HUES48 (cell line): ENCODE results near the gene SLC7A4.
"Not testable (repeated sequence)": the region's sequence is repeated elsewhere in the genome, so short reads cannot be mapped to it uniquely, and the experiment has no call there.

ENCODE experiments used
- H3K27ac ChIP-seq: one replicate; pipeline ENCODE4 v1.7.0; 2013; ENCODE audit warnings: low read depth, low read length, inconsistent platforms
- H3K27me3 ChIP-seq: 2 replicates; pipeline ENCODE4 v1.6.1; 2013; ENCODE audit warnings: mild to moderate bottlenecking, low read length; ENCODE audit not compliant: control insufficient read depth, insufficient read depth
- H3K36me3 ChIP-seq: 2 replicates; pipeline ENCODE4 v1.6.1; 2013; ENCODE audit warnings: low read length; ENCODE audit not compliant: control insufficient read depth, insufficient read depth
- H3K4me1 ChIP-seq: 2 replicates; pipeline ENCODE4 v1.6.1; 2013; ENCODE audit warnings: mild to moderate bottlenecking, low read length; ENCODE audit not compliant: control insufficient read depth, insufficient read depth
- H3K4me3 ChIP-seq: 2 replicates; pipeline ENCODE4 v1.5.1; 2013; ENCODE audit warnings: mild to moderate bottlenecking, low read depth, low read length
- H3K9ac ChIP-seq: 2 replicates; pipeline ENCODE4 v1.6.1; 2013; ENCODE audit warnings: mild to moderate bottlenecking, low read depth, low read length, moderate library complexity
- H3K9me3 ChIP-seq: 2 replicates; pipeline ENCODE4 v1.6.1; 2013; ENCODE audit warnings: low read length; ENCODE audit not compliant: control insufficient read depth, insufficient read depth

SLC7A4 gene

DNA sequence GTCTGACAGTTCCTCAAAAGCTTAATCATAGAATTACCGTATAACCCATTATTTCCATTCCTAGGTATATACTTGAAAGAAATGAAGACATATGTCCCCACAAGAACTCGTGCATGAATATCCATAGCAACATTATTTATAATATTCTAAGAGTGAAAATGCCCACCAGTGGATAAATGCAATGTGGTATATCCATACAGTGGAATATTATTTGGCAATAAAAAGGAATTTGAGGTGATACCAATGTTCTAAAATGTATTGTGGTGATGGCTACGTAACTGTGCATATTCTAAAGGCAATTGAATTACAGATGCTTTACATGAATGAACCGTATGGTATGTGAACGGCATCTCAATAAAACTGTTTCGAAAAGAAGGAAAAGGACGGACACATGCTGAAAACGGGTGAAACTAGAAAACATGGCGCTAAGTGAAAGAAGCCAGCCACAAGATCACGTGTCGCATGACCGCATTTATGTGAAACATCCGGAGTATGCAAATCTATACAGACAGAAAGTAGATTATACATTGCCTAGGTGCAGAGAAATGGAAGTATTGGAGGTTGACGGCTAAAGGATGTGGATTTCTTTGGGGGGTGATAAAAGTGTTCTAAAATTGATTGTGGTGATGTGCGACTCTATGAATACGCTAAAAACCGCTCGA is 29.4 kb upstream of the SLC7A4 start:
- H3K4me1 ChIP-seq, H3K27ac ChIP-seq, H3K36me3 ChIP-seq, H3K27me3 ChIP-seq, H3K9ac ChIP-seq, H3K9me3 ChIP-seq, H3K4me3 ChIP-seq: not testable (repeated sequence)

DNA sequence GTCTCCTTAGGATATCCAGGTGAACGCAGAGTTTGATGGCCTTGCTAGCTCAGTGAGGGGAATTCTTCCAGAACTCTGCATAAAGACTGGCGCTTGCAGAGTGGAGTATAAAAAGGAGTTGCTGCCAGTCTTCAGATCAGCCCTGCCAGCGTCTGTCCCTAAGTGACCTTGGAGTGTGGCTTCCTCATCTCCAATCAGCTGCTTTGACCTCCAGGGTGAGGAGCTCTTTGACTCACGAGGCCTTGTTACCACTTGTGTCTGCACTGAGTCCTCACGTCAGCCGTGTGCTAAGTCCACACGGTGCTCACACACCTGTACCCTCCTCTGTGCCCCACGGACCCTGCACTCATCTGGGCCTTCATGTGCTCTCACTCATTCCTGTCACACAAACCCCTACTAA is 28.0 kb upstream of the SLC7A4 start:
- H3K27me3 ChIP-seq, H3K36me3 ChIP-seq, H3K27ac ChIP-seq, H3K4me1 ChIP-seq, H3K4me3 ChIP-seq, H3K9me3 ChIP-seq, H3K9ac ChIP-seq: not testable (repeated sequence)

DNA sequence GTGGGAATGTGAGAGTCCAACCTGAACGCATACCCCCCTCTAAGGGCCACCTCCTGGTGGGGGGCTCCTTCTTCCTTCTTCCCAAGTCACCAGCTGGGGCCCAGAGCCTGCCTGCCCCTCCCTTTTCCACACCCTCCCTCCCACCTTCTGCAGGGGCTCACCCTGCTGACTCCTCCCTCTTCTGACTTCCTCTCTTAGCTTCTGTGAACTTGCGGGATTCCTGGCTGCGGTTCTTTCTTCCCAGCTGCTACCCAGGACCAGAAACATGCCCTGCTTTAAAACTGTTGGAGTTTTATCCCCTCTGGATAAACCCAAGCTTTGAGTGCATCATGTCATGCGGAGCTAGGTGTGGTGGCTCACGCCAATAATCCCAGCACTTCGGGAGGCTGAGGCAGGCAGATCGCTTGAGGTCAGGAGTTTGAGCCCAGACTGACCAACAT is 23.5 kb upstream of the SLC7A4 start:
- H3K4me1 ChIP-seq = peaks cover 9% of the 10 kb centered on the region
- H3K27me3 ChIP-seq = no peaks in the 10 kb centered on the region
- H3K27ac ChIP-seq = no peak overlapping the region
- H3K9me3 ChIP-seq = no peaks in the 10 kb centered on the region
- no peak overlapping the region for H3K9ac ChIP-seq
- no peak overlapping the region for H3K4me3 ChIP-seq
- H3K36me3 ChIP-seq = no peaks in the 10 kb centered on the region

DNA sequence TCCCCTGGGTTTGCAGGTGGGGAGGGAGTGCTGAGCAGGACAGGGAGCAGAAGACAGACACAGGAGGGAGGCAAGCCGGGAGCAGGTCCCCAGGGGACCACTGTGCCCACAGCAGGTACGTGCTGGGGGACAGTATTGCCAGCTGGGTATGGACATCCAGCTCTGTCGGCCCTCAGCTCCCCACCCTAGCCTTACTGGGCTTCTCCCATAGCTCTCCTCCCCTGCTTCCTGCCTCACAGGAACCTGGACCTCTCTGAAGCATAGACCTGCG is 23.1 kb upstream of the SLC7A4 start:
- Histone ChIP-seq H3K9me3 (no peaks in the 10 kb centered on the region), H3K27ac (no peak overlapping the region), H3K4me3 (no peak overlapping the region), H3K9ac (no peak overlapping the region), H3K36me3 (no peaks in the 10 kb centered on the region), H3K27me3 (no peaks in the 10 kb centered on the region), H3K4me1 (peaks cover 9% of the 10 kb centered on the region)

DNA sequence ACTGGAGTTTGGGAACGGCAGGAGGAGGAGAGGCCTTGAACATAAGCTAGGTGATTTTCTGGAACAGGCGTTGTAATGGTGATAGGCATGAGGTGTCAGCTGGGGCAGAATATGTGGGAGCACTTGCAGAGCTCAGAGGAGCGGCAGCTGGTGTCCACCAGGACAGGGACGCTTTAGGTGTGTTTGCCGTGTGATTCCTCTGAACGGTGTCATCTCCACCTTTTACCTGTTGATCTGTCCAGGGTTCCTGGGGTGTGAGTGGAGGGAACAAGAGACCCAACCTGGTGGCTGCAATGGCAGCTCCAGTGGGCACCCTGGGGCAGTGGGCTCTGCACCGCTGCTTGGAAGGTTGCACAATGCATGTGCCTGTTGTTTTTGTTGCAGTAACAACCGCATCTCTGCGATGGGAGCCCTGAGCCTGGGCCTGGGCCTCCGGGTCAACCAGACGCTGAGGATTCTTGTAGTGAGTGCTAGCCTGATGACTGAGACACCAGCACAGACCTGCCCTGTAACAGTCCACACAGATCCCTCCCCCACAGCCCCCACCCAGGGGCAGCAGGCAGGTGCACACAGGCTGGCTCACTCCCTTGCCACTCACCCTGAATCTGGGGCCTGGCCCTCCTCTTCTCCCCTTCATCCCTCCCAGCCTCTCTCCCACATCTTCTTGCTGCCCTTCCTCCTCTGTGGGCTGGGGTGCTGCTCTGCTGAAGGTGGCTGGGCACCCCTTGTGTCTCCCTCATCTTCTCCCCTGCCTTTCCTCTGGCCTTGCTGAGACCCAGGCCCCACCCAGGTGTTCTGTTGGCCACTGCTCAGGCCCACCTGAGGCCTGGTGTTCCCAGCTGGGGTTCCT is 22.6 kb upstream of the SLC7A4 start:
- no peak overlapping the region for H3K4me3 ChIP-seq
- no peak overlapping the region for H3K9ac ChIP-seq
- H3K27me3 ChIP-seq = no peaks in the 10 kb centered on the region
- H3K27ac ChIP-seq = no peak overlapping the region
- peaks cover 9% of the 10 kb centered on the region for H3K4me1 ChIP-seq
- no peaks in the 10 kb centered on the region for H3K9me3 ChIP-seq
- no peaks in the 10 kb centered on the region for H3K36me3 ChIP-seq

DNA sequence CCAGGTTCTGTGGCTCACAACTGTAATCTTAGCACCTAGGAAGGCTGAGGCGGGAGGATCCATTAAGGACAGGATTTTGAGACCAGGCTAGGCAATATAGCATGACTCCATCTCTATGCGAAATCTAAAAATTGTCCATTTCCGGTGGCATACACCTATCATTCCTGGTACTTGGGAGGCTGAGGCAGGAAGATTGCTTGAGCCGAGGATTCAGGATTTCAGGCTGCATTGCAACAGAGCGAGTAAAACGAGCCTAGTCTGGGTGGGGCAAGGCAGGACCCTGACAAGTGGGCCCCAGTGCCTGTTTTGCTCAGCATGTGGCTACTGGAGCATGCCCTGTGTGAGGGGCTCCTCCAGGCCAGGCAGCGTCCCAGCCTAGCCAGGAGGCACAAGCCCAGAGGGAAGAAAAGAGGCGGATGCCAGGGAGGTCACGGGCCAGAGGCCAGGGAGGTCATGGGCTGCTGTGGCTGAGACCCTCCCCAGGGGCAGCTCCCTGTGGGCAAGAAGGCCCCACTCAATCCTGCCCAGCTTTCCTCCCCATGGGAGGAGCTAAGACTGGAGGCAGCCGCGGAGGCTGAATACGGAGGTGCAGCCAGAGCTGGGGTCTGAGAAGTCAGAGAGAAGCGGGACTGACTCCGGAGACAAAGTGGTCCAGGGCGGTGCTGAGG is 21.8 kb upstream of the SLC7A4 start:
- Histone ChIP-seq H3K27me3 (no peaks in the 10 kb centered on the region), H3K9ac (no peak overlapping the region), H3K36me3 (no peaks in the 10 kb centered on the region)

DNA sequence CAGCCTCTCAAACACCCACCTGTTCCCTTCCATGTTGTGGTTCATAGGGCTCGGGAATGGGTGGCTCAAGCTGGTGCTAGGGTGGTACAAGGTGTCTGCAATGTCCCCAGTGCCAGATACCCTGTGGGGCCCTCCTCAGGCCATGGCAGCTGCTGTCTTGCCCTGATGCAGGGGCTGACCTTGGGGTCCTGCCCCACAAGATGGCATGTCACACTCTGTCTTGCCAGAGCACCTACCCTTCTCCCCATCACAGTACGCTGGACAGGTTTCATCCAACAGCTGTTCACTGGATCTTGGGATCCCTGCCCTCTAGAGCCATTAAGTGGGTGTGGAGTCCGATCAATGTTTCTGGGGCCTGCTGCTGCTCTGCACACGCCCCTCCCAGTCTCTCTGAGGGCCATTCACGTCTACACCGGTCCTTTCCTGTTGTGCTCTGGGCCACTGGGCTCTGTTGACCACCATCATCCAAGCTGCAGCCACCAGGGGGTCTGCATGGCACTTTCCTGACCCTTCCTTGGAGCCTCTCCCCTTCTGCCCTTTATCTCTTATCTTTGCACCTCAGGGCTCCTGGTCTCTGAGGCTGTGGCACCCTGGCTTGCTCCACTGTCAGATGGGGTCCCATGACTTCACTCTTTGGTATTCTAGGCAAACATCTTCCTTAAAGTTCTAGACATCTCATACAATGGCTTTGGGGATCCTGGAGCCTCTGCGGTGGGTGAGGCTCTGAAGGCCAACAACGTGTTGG is 20.5 kb upstream of the SLC7A4 start:
- Histone ChIP-seq H3K4me3 (no peak overlapping the region), H3K27ac (no peak overlapping the region), H3K4me1 (peaks cover 9% of the 10 kb centered on the region), H3K27me3 (no peaks in the 10 kb centered on the region), H3K9me3 (no peaks in the 10 kb centered on the region), H3K36me3 (no peaks in the 10 kb centered on the region), H3K9ac (no peak overlapping the region)

More for the DNA sequence above, 21.8 kb upstream of the SLC7A4 start:
- Histone ChIP-seq H3K4me3 (no peak overlapping the region), H3K4me1 (peaks cover 9% of the 10 kb centered on the region), H3K9me3 (no peaks in the 10 kb centered on the region), H3K27ac (no peak overlapping the region)

DNA sequence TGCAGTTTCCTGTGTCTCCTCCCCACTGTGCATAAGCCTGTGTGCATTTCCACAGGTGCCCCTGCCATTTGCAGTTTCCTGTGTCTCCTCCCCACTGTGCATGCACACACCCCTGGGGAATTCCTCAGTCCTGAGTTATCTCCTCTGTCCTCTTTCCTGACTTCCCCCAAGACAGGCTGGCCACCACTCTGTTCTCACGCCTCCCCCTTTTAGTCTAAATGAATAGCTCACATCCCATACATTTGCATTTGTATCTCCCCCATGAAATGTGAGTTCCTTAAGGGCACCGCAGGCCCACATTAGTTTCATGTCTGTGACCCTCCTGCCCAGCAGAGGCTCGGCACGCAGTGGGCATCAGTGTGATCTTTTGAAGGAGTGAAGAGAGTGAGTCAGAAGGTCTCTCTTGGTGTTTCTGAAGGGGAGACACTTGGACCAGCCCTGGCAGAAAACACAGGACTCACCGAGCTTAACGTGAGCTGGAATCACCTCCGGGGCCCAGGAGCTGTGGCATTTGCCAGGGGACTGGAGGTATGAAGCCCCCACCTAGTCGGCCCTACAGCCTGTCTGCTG is 19.6 kb upstream of the SLC7A4 start:
- H3K4me1 ChIP-seq = peaks cover 9% of the 10 kb centered on the region
- H3K36me3 ChIP-seq = no peaks in the 10 kb centered on the region
- H3K9ac ChIP-seq = no peak overlapping the region
- no peaks in the 10 kb centered on the region for H3K9me3 ChIP-seq
- no peaks in the 10 kb centered on the region for H3K27me3 ChIP-seq
- H3K27ac ChIP-seq = peak overlapping the region; percentile 38
- H3K4me3 ChIP-seq = no peak overlapping the region

DNA sequence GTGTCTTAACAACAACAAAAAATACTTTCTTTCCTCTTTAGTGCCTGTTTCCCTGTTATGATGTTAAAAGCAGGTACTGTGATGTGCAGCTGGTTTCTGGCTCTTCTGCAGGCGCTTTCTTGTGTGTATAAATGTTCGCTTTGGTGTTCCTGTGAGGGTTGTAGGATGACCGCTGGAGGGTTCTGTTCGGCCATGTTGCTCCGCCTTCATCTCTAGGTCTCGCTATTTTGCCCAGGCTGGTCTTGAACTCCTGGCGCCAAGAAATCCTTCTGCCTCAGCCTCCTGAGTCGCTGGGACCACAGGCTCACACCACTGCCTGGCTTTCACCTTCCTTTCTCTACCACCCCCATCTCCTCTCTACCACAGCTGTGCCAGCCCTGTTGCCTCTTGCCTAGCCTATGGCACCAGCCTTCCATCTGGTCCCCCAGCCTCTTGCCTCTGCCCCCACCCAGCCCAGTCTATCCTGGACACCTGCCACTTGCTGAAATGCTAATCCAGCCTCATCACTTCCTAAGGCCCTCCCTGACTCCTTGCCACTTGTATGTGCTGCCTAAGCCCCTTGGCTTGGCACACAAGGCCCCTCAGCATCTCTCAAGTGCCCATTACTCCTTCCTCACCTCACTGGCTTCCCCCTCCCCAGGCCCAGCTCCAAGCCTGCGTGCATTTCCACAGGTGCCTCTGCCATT is 18.9 kb upstream of the SLC7A4 start:
- no peak overlapping the region for H3K4me3 ChIP-seq
- no peaks in the 10 kb centered on the region for H3K27me3 ChIP-seq
- H3K9ac ChIP-seq = no peak overlapping the region
- H3K4me1 ChIP-seq = peaks cover 9% of the 10 kb centered on the region
- peak overlapping the region; percentile 21 for H3K27ac ChIP-seq
- no peaks in the 10 kb centered on the region for H3K9me3 ChIP-seq
- no peaks in the 10 kb centered on the region for H3K36me3 ChIP-seq

DNA sequence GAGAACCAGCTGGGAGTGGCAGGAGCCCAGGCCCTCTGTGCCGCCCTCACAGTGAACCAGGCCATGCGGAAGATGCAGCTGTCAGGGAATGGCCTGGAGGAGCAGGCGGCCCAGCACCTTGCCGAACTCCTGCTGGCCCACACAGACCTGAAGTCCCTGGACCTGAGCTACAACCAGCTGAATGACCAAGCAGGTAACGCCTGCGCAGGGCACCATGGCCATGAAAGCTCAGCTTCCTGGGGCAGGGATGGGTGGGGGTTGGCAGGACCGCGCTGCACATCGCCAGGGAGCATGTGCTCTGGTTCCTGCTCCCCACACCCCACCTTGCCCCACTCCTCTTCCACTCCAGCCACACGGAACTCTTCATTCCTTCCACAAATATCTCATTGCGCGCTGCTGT is 16.6 kb upstream of the SLC7A4 start:
- H3K9me3 ChIP-seq, H3K9ac ChIP-seq, H3K27ac ChIP-seq, H3K36me3 ChIP-seq, H3K27me3 ChIP-seq, H3K4me3 ChIP-seq, H3K4me1 ChIP-seq: not testable (repeated sequence)
